Measurements from ENCODE around the gene FGFR1OP2. TPM values are rescaled to one million over a fixed set of nuclear protein-coding genes. Genes with fewer than 3 reads are reported as not detected.
"Not testable (repeated sequence)": the region's sequence is repeated elsewhere in the genome, so short reads cannot be mapped to it uniquely, and the experiment has no call there.

The FGFR1OP2 gene
- total and polyA plus RNA-seq, 2 donors (not counting 1 experiment from before 2014, with no cell fraction given): 36.4 to 60.8 TPM

- no peaks in the 10 kb centered on the region for H3K9me3 ChIP-seq (ENCODE audit: control insufficient read depth, insufficient read depth, low read depth, low read length)
- H4K20me1 ChIP-seq (ENCODE audit: control insufficient read depth, extremely low read depth, insufficient read depth, low read length): no peaks in the 10 kb centered on the region
- H3K4me1 ChIP-seq (ENCODE audit: control insufficient read depth, extremely low read depth, insufficient read depth, low read length): no peaks in the 10 kb centered on the region
- DNase-seq (ENCODE audit: low read depth in 2 of 2): no peak
- no peaks in the 10 kb centered on the region for H3K36me3 ChIP-seq (ENCODE audit: control insufficient read depth, insufficient read depth, low read length)
- H3K4me3 ChIP-seq (replicated peaks in 1 of 4; ENCODE audit: control extremely low read depth in 1 of 4, insufficient read depth in 1 of 4, low read depth in 3 of 4, low read length in 4 of 4): no peak overlapping the region
- no peak for TF ChIP-seq EZH2 (IDR thresholded peaks at IDR 0.05; ENCODE audit: low read length, missing control alignments)
- TF ChIP-seq, protein P1, sequence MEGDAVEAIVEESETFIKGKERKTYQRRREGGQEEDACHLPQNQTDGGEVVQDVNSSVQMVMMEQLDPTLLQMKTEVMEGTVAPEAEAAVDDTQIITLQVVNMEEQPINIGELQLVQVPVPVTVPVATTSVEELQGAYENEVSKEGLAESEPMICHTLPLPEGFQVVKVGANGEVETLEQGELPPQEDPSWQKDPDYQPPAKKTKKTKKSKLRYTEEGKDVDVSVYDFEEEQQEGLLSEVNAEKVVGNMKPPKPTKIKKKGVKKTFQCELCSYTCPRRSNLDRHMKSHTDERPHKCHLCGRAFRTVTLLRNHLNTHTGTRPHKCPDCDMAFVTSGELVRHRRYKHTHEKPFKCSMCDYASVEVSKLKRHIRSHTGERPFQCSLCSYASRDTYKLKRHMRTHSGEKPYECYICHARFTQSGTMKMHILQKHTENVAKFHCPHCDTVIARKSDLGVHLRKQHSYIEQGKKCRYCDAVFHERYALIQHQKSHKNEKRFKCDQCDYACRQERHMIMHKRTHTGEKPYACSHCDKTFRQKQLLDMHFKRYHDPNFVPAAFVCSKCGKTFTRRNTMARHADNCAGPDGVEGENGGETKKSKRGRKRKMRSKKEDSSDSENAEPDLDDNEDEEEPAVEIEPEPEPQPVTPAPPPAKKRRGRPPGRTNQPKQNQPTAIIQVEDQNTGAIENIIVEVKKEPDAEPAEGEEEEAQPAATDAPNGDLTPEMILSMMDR (conservative IDR thresholded peaks at IDR 0.05 in 1 of 2, IDR thresholded peaks at IDR 0.05 in 1 of 2; ENCODE audit: low read depth in 1 of 2, low read length in 2 of 2): no peak
- no peak overlapping the region for H3K27ac ChIP-seq (ENCODE audit: insufficient read depth, low read length)
- H2AFZ ChIP-seq (ENCODE audit: low read length): no peak overlapping the region
- no peak overlapping the region for H3K4me2 ChIP-seq (ENCODE audit: extremely low read depth, insufficient read depth, low read length)
- H3K27me3 ChIP-seq (ENCODE audit: control insufficient read depth, insufficient read depth, low read length): no peaks in the 10 kb centered on the region
- H3K79me2 ChIP-seq (ENCODE audit: control insufficient read depth, insufficient read depth, low read length): no peaks in the 10 kb centered on the region
- no peak overlapping the region for H3K9ac ChIP-seq (ENCODE audit: insufficient read depth, low read length)
These were observed 42.6 kb upstream of the FGFR1OP2 start for GRCh38 chr12:26895672-26896071.

DNA sequence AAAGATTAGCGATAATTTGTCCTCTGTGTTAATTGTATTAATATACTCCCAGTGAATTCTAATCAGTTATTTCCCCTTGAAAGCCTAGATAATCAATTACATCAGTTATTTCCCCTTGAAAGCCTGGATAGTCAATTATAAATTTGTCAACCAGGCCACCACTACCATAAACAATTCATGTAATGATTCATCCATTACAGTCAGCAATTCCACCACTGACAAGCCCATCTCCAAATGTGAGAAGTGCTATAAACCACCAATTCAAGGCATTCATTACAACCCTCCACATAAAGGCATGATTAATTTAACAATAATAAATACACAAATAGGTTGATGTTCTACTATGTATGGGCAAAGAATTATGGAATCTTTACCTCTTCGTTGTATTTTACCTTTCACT is 41.4 kb upstream of the FGFR1OP2 start:
- H3K79me2 ChIP-seq (ENCODE audit: control insufficient read depth, insufficient read depth, low read length): no peaks in the 10 kb centered on the region
- H3K27ac ChIP-seq (ENCODE audit: insufficient read depth, low read length): no peak overlapping the region
- H3K36me3 ChIP-seq (ENCODE audit: control insufficient read depth, insufficient read depth, low read length): no peaks in the 10 kb centered on the region
- TF ChIP-seq, protein P1 (conservative IDR thresholded peaks at IDR 0.05 in 1 of 2, IDR thresholded peaks at IDR 0.05 in 1 of 2; ENCODE audit: low read depth in 1 of 2, low read length in 2 of 2): no peak
- no peak for TF ChIP-seq EZH2 (IDR thresholded peaks at IDR 0.05; ENCODE audit: low read length, missing control alignments)
- H2AFZ ChIP-seq (ENCODE audit: low read length): no peak overlapping the region
- no peak overlapping the region for H3K4me3 ChIP-seq (replicated peaks in 1 of 4; ENCODE audit: control extremely low read depth in 1 of 4, insufficient read depth in 1 of 4, low read depth in 3 of 4, low read length in 4 of 4)
- H3K9me3 ChIP-seq (ENCODE audit: control insufficient read depth, insufficient read depth, low read depth, low read length): no peaks in the 10 kb centered on the region
- no peak overlapping the region for H3K4me2 ChIP-seq (ENCODE audit: extremely low read depth, insufficient read depth, low read length)
- H3K27me3 ChIP-seq (ENCODE audit: control insufficient read depth, insufficient read depth, low read length): no peaks in the 10 kb centered on the region
- H3K4me1 ChIP-seq (ENCODE audit: control insufficient read depth, extremely low read depth, insufficient read depth, low read length): no peaks in the 10 kb centered on the region
- no peak for DNase-seq (ENCODE audit: low read depth in 2 of 2)
- H3K9ac ChIP-seq (ENCODE audit: insufficient read depth, low read length): no peak overlapping the region
- no peaks in the 10 kb centered on the region for H4K20me1 ChIP-seq (ENCODE audit: control insufficient read depth, extremely low read depth, insufficient read depth, low read length)

DNA sequence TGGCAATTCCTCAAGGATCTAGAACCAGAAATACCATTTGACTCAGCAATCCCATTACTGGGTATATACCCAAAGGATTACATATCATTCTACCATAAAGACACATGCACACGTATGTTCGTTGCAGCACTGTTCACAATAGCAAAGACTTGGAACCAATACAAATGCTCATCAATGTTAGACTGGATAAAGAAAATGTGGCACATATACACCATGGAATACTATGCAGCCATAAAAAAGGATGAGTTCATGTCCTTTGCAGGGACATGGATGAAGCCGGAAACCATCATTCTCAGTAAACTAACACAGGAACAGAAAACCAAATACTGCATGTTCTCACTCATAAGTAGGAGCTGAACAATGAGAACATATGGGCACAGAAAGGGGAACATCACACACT is 34.9 kb upstream of the FGFR1OP2 start:
- not testable (repeated sequence) for H3K27me3 ChIP-seq (ENCODE audit: control insufficient read depth, insufficient read depth, low read length); H2AFZ ChIP-seq (ENCODE audit: low read length); H3K36me3 ChIP-seq (ENCODE audit: control insufficient read depth, insufficient read depth, low read length); H3K4me2 ChIP-seq (ENCODE audit: extremely low read depth, insufficient read depth, low read length); H4K20me1 ChIP-seq (ENCODE audit: control insufficient read depth, extremely low read depth, insufficient read depth, low read length); H3K9me3 ChIP-seq (ENCODE audit: control insufficient read depth, insufficient read depth, low read depth, low read length); DNase-seq (ENCODE audit: low read depth in 2 of 2); H3K9ac ChIP-seq (ENCODE audit: insufficient read depth, low read length); H3K4me1 ChIP-seq (ENCODE audit: control insufficient read depth, extremely low read depth, insufficient read depth, low read length); H3K79me2 ChIP-seq (ENCODE audit: control insufficient read depth, insufficient read depth, low read length); H3K4me3 ChIP-seq (replicated peaks in 1 of 4; ENCODE audit: control extremely low read depth in 1 of 4, insufficient read depth in 1 of 4, low read depth in 3 of 4, low read length in 4 of 4); H3K27ac ChIP-seq (ENCODE audit: insufficient read depth, low read length)

Data from fibroblast of lung (primary cell).